ENCODE measurements around the gene CSMD2. TPM values are rescaled to one million over a fixed set of nuclear protein-coding genes. Genes with fewer than 3 reads are reported as not detected.

CSMD2 gene
- total RNA-seq, 4 donors from 2014 or later: 0.09 to 0.20 TPM; not detected in 2

DNA sequence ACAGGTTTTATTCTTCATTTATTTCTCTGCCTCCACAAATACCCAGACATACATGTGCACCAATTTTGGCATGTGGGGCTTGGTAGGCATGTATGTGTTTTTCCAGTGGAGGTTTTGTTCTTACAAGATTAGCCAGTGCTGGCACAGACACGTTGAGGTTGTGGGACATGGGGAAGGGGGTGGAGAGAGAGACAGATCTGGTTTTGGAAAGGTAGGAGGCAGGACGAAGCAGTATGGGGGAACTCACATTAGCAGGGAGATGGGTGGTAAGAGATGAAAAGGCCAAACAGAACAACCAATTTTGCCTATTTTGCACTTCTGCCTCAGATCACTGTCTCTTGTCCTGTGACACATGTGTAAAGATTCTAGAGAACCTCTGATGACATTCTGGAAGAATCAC lies 467.2 kb downstream of the CSMD2 start:
- Histone ChIP-seq H3K9me3 (no peaks in the 10 kb centered on the region), H3K4me1 (no peaks in the 10 kb centered on the region), H3K4me3 (no peak overlapping the region), H3K36me3 (no peaks in the 10 kb centered on the region), H3K27ac (no peak overlapping the region), H3K27me3 (no peaks in the 10 kb centered on the region)
- DNase-seq: no peak
- in situ Hi-C loops (cut with MboI; ENCODE audit: low sequenced_read_pairs in 4 of 4): no loop called here
- intact Hi-C loops (cut with DNase I; ENCODE audit: low total_unique reads): no loop called here
- no peak for ATAC-seq
- TF ChIP-seq, protein P1, sequence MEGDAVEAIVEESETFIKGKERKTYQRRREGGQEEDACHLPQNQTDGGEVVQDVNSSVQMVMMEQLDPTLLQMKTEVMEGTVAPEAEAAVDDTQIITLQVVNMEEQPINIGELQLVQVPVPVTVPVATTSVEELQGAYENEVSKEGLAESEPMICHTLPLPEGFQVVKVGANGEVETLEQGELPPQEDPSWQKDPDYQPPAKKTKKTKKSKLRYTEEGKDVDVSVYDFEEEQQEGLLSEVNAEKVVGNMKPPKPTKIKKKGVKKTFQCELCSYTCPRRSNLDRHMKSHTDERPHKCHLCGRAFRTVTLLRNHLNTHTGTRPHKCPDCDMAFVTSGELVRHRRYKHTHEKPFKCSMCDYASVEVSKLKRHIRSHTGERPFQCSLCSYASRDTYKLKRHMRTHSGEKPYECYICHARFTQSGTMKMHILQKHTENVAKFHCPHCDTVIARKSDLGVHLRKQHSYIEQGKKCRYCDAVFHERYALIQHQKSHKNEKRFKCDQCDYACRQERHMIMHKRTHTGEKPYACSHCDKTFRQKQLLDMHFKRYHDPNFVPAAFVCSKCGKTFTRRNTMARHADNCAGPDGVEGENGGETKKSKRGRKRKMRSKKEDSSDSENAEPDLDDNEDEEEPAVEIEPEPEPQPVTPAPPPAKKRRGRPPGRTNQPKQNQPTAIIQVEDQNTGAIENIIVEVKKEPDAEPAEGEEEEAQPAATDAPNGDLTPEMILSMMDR (IDR thresholded peaks at IDR 0.05 in 4 of 5, conservative IDR thresholded peaks at IDR 0.05 in 1 of 5): no peak
- TF ChIP-seq POLR2A (IDR thresholded peaks at IDR 0.05): no peak

DNA sequence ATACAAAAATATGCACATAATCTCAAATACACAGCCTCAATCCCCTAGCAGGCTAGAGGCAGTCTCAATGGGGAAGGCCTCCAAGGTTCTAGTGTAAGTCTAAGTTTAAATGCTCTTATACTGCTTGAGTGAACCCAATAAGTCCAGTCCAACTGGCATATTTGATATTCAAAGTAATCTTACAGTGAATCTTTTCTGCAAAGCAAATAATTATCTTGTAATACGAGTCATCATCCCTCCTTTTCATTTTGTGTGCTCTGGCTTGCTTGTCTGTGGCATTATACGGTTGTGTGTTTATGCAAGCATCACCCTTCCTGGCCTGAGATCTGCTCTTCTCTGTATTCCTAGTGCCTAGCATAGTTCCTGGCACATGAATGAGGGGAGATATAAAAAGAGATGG lies 468.1 kb downstream of the CSMD2 start:
- ATAC-seq (no peak), DNase-seq (no peak)
- intact Hi-C loops (cut with DNase I; ENCODE audit: low total_unique reads): no loop called here
- TF ChIP-seq POLR2A (IDR thresholded peaks at IDR 0.05): no peak
- TF ChIP-seq, protein P1 (IDR thresholded peaks at IDR 0.05 in 4 of 5, conservative IDR thresholded peaks at IDR 0.05 in 1 of 5): no peak
- Histone ChIP-seq H3K27me3 (no peaks in the 10 kb centered on the region), H3K9me3 (no peaks in the 10 kb centered on the region), H3K4me3 (no peak overlapping the region), H3K27ac (no peak overlapping the region), H3K36me3 (no peaks in the 10 kb centered on the region), H3K4me1 (no peaks in the 10 kb centered on the region)
- in situ Hi-C loops (cut with MboI; ENCODE audit: low sequenced_read_pairs in 4 of 4): no loop called here

DNA sequence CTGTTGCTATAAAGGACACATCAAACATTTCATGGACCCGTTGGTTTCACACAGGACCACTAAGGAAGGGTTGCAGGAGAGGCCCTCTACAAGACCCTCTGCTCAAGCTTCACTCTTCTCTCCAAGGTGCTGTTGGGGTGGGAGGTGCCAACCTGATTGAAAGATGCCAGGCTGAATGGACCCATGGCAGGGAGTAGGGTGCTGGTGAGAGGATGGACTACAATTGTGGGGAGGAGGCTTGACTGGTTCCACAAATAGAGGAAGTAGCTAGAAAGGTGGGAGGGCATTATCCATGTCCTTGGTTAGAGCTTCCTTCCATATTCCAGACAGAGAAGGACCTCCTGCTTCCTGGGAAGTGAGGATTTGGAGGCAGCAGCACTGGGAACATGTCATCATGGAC lies 468.7 kb downstream of the CSMD2 start:
- TF ChIP-seq, protein P1 (IDR thresholded peaks at IDR 0.05 in 4 of 5, conservative IDR thresholded peaks at IDR 0.05 in 1 of 5): no peak
- TF ChIP-seq POLR2A (IDR thresholded peaks at IDR 0.05): no peak
- Histone ChIP-seq H3K27ac (no peak overlapping the region), H3K4me3 (no peak overlapping the region), H3K9me3 (no peaks in the 10 kb centered on the region), H3K4me1 (no peaks in the 10 kb centered on the region), H3K27me3 (no peaks in the 10 kb centered on the region), H3K36me3 (no peaks in the 10 kb centered on the region)
- in situ Hi-C loops (cut with MboI; ENCODE audit: low sequenced_read_pairs in 4 of 4): no loop called here
- DNase-seq (no peak), ATAC-seq (no peak)
- intact Hi-C loops (cut with DNase I; ENCODE audit: low total_unique reads): no loop called here

DNA sequence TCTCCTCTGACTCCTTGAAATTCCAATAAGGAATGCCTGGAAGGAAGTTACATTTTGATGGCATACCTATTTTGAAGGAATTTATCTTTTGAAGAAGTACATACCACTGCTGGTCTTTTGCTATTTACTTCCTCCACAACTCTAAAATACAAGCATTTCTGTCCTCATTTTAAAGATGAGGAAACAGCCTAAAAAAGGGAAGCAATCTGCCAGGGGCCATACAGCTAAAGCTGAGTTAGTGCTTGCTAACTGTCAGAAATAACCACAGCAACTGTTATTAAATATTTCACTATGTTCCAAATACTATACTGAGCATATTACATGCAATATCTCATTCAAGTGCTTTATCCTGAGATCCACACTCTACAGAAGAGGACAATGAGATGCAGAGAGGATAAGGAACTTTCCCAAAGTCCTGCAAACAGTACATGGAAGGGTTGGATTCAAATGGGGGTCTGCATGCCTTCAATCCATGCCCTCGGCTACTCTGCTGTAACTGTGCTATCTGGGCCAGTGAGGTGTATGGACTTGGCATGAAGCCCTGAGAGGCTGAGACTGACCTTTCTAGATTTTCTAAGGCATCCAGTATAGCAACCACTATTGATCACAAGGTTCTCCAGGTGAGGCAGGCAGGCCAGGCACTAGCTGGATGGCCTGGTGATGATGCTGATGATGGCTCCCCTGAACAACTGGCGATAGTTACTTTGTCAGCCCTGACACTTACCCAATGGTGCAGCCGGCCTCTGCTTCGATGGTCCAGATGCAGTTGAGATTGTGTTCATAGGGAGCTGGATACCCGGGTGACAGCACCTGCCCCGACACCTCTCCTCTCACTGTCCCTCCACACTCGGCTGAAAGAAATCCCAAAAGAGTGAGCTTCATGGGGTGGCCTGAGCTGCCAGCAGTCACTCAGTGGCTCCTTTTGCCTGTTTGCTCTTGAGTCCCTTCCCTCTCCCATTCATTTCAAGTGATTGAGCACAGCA lies 472.5 kb downstream of the CSMD2 start:
- no peaks in the 10 kb centered on the region for H3K27me3 ChIP-seq
- no peaks in the 10 kb centered on the region for H3K4me1 ChIP-seq
- H3K27ac ChIP-seq: no peak overlapping the region
- in situ Hi-C loops (cut with MboI; ENCODE audit: low sequenced_read_pairs in 4 of 4): no loop called here
- intact Hi-C loops (cut with DNase I; ENCODE audit: low total_unique reads): no loop called here
- TF ChIP-seq, protein P1 (IDR thresholded peaks at IDR 0.05 in 4 of 5, conservative IDR thresholded peaks at IDR 0.05 in 1 of 5): no peak
- TF ChIP-seq POLR2A (IDR thresholded peaks at IDR 0.05): no peak
- no peak for DNase-seq
- no peak overlapping the region for H3K4me3 ChIP-seq
- no peaks in the 10 kb centered on the region for H3K9me3 ChIP-seq
- ATAC-seq: no peak
- H3K36me3 ChIP-seq: no peaks in the 10 kb centered on the region

Measured in gastrocnemius medialis (tissue), 4 donors.